Hematopoietic multipotent progenitor cell treated with erythropoietin and hydrocortisone succinate and interleukin-3 and kit ligand, for 6 days (in vitro differentiated cells): ENCODE results near the gene RPL35.

ENCODE experiments used
- DNase-seq: peaks from one replicate; pipeline ENCODE4 v3.0.0-alpha.2; 2015

Gene RPL35

DNA sequence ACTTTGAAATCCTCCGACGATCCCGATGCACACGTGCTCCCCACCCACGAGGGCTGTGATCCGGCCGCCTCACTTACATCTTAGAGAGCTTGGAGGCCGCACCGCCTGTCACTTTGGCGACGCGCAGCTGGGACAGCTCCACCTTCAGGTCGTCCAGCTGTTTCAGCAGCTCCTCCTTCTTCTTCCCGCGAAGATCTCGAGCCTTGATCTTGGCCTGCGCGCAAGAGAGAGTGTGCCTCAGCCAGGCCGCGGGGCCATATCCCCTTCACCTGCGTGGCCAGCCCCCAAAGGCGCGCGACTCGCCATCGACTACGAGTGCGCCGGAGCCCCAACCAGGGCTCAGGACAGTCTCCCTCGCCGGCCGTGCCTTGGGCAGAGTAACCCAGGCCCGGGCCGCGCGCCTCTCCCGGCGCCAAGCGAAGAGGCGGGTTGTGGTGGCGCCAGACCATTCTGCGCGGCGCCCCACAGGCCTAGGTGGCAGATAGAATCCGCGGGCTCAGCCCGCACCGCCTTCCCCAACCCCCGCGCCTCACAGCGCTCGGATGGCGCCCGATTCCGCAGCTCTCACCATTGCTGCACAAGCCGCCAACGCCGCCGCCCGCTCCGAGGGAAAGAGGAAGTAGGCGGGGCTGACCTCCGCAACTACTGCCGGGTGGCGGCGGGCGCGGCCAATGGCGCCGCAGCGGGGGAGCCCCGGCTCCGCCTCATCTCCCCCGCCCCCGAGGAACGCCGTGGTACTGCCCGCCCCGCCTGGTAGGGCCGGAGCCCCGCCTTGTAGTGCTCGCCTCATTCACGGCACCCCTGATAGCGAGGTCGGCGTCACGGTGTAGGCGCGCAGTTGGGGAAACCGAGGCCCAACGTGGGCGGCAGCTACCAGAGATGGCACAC, at the start of gene RPL35, which contains the start of gene ARPC5L:
TSS of gene RPL35 (minus strand) at position 616 of the 888 bp plus-strand sequence. CDS start at position 571, 45 bp downstream.
TSS of gene ARPC5L (plus strand) at position 789 of the 888 bp plus-strand sequence. CDS start 7,161 bp downstream, outside the sequence.
- peak; percentile 97 for DNase-seq

- DNase-seq: no peak
Measured at GRCh38 chr9:124908098-124908497, 46.3 kb upstream of the RPL35 start.

GRCh38 chr9:124906966-124907365, 45.2 kb upstream of the RPL35 start:
- no peak for DNase-seq

GRCh38 chr9:124899845-124900244, 38.1 kb upstream of the RPL35 start:
- DNase-seq: peak; percentile 29

GRCh38 chr9:124897570-124898460, 36.1 kb upstream of the RPL35 start:
- DNase-seq: no peak

- peak; percentile 75 for DNase-seq
Measured at GRCh38 chr9:124894741-124895170, 33.0 kb upstream of the RPL35 start.

GRCh38 chr9:124894035-124894740, 32.4 kb upstream of the RPL35 start:
- DNase-seq: no peak

- no peak for DNase-seq
Measured at GRCh38 chr9:124890179-124890578, 28.4 kb upstream of the RPL35 start.

GRCh38 chr9:124889006-124889405, 27.2 kb upstream of the RPL35 start:
- DNase-seq: no peak

DNA sequence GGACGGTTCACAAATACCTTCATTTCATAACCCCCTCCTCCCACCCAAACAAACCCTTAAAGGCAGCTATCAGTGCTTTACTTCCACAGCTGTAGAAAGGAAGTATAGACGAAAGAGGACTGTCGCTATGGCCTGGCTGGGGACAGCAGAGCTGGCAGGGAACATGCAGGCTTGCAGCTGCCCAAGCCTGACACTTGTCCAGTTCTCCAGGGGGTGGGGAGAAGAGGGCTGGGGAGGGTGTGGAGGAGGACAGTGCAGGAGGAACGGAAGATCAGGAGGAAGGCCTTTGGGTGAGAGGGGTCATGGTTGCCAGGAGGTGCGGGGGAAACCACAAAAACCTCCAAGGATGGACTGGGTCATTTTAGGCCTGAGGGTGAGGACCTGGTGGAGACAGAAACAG, 26.1 kb upstream of the RPL35 start:
- no peak for DNase-seq

GRCh38 chr9:124886866-124887492, 25.2 kb upstream of the RPL35 start:
- DNase-seq: no peak

DNA sequence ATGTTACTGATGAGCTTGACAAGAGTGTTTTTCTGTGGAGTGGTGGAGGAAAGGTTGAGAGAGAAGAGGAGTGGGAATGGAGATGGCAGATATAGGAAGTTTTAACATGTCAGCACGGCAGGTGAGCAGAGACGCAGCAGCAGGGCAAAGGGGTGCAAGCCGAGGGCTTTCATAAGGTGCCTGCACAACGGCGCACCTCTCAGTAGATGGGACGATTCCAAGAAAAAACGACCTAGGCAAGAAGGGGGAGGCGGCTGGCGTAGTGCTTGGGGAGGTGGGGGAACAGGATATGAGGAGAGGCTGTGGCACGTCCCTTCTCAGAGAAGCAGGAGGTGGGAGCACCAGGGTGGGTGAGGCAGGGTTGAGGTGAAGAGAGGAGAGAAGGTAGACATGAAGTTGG, 24.7 kb upstream of the RPL35 start:
- no peak for DNase-seq

DNA sequence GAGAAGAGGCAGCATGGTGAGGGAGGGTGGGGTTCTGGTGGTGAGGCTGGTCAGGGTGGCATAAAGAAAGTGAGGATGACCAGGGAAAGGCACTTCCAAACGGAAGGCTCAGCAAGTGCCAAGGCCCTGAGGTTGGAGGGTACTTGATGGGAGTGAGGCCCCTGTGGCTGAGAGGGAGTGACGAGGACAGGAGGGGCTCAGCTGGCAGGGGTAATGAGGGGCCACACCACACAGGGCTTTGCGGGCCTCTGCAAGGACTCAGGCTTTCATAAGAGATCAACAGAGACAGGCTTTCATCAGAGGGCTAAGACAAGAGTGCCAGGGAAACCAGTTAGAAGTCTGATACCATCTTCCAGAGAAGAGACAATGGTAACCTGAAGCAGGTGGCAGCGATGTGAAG, 23.8 kb upstream of the RPL35 start:
- DNase-seq: no peak

- DNase-seq: no peak
Measured at GRCh38 chr9:124884376-124884775, 22.6 kb upstream of the RPL35 start.

- no peak for DNase-seq
Measured at GRCh38 chr9:124882231-124882630, 20.5 kb upstream of the RPL35 start.

GRCh38 chr9:124881138-124881743, 19.5 kb upstream of the RPL35 start:
- no peak for DNase-seq

- no peak for DNase-seq
Measured at GRCh38 chr9:124880501-124880900, 18.7 kb upstream of the RPL35 start.

DNA sequence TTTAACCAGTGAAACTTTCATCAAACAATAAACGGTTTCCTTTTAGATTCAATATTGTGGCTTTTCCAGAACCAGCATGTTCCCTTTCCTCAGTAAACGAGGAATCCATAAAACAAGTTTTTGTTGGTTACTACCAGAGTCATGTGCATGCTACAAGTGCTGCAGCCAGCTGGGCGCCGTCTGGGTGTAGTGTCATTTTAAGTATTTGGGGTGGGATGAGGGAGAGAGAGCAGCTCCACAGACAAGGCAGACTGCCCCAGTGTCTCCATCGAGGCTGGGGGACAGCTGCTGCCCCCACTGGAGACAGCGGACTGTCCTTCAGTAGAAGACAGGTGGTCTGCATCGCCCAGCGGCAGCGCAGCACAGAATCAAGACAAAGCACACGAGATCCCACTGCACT, 17.5 kb upstream of the RPL35 start:
- DNase-seq: no peak

DNA sequence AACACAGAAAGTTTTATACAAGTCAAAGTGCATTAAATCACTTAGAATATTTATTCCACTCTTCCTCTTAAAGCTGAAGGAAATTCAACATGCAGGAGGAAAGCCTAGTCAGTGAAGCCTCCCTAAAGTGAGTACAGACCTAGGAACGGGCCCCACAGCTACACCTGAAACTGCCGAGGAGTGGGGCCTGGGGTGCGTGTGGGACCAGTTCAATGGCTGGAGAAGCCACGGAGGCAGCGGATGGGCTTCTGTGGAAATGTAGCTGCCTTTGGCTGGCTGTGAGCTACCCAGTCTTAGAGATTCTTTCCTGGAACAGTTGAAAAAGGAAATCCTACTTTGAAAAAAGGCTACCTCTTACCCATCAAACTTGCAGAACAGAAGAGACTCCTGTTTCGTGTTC, 16.8 kb upstream of the RPL35 start:
- no peak for DNase-seq

- DNase-seq: no peak
Measured at GRCh38 chr9:124878021-124878420, 16.3 kb upstream of the RPL35 start.

- DNase-seq: no peak
Measured at GRCh38 chr9:124877021-124877782, 15.4 kb upstream of the RPL35 start.
